Adrenal gland (tissue), 5 donors: ENCODE results near the gene TTLL10.

Source experiments
- POLR2A ChIP-seq, 2 donors: fragments of 450-650 bp; IDR thresholded peaks; one replicate each; pipeline ENCODE4 v1.6.1; 2017; ENCODE audit warnings: antibody characterized with exemption in 2 of 2, mild to moderate bottlenecking in 2 of 2, moderate library complexity in 1 of 2
- TF ChIP-seq, protein P1 (sequence below), 6 experiments: fragments of 450-650 bp in 4 of 6; fragments of 200-600 bp in 2 of 6; sonication (generic) in 1 of 6; IDR thresholded peaks; 1 replicate in 5 of 6; 2 replicates in 1 of 6; pipeline versions ENCODE4 v1.5.1 to v1.8.0; 2016 to 2021; ENCODE audit warnings: antibody characterized with exemption in 6 of 6, mild to moderate bottlenecking in 2 of 6, moderate library complexity in 1 of 6
- donor health status: DM: no; HTN: no; CAD: no.

DNA sequence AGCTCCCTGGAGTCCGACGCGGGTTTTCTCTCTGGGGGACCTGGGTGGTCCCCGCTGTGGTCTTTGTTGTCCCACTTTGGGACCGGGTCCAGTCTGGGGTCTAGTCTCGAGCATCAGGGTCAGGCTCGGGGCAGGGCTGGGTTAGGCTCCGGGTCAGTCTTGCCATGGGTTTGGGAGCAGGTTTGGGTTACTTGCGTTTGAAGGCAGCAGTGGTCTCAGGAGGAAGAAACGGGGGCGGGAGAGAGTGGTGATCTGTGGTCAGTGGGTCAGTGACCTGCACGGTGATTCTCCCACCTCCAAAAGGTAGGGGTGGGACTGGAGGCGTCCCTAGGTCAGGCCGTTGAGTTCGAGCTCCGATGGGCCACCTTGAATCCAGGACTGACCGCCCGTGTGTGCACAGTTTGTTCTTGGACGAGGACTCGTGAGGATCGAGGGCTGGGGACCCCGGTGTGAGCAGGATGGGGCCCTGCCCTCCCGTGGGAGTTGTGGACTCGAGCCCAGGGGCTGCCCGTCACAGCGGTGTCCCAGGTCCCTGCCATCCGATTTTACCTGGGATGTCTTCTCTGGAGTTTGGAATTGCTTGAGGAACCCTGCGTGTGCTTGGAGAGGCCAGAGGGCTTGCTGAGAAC lies 60.6 kb downstream of the TTLL10 start:
- TF ChIP-seq, protein P1, sequence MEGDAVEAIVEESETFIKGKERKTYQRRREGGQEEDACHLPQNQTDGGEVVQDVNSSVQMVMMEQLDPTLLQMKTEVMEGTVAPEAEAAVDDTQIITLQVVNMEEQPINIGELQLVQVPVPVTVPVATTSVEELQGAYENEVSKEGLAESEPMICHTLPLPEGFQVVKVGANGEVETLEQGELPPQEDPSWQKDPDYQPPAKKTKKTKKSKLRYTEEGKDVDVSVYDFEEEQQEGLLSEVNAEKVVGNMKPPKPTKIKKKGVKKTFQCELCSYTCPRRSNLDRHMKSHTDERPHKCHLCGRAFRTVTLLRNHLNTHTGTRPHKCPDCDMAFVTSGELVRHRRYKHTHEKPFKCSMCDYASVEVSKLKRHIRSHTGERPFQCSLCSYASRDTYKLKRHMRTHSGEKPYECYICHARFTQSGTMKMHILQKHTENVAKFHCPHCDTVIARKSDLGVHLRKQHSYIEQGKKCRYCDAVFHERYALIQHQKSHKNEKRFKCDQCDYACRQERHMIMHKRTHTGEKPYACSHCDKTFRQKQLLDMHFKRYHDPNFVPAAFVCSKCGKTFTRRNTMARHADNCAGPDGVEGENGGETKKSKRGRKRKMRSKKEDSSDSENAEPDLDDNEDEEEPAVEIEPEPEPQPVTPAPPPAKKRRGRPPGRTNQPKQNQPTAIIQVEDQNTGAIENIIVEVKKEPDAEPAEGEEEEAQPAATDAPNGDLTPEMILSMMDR (IDR thresholded peaks at IDR 0.05): no peak
- no peak for TF ChIP-seq POLR2A (IDR thresholded peaks at IDR 0.05)
